ENCODE measurements around the gene PEMT.
A peak's percentile ranks its signal among the peaks of the same experiment; 100 is the strongest.

Gene PEMT

GRCh38 chr17:17514993-17515933 lies 76.2 kb downstream of the PEMT start:
- DNase-seq (ENCODE audit: low spot score), result no peak

- no peak for DNase-seq (ENCODE audit: low spot score)
Measured at GRCh38 chr17:17514361-17514992, 77.0 kb downstream of the PEMT start.

GRCh38 chr17:17513626-17514025 lies 77.9 kb downstream of the PEMT start:
- no peak for DNase-seq (ENCODE audit: low spot score)

GRCh38 chr17:17512866-17513265 lies 78.6 kb downstream of the PEMT start:
- no peak for DNase-seq (ENCODE audit: low spot score)

GRCh38 chr17:17511881-17512858 lies 79.3 kb downstream of the PEMT start:
- peak; percentile 70 for DNase-seq (ENCODE audit: low spot score)

- DNase-seq (ENCODE audit: low spot score), result no peak
Measured at GRCh38 chr17:17511293-17511741, 80.2 kb downstream of the PEMT start.

- DNase-seq (ENCODE audit: low spot score), result no peak
Measured at GRCh38 chr17:17510456-17511292, 80.8 kb downstream of the PEMT start.

- no peak for DNase-seq (ENCODE audit: low spot score)
Measured at GRCh38 chr17:17509601-17510425, 81.7 kb downstream of the PEMT start.

- no peak for DNase-seq (ENCODE audit: low spot score)
Measured at GRCh38 chr17:17508646-17509591, 82.6 kb downstream of the PEMT start.

GRCh38 chr17:17508019-17508535 lies 83.4 kb downstream of the PEMT start:
- DNase-seq (ENCODE audit: low spot score), result no peak

GRCh38 chr17:17507465-17508011 lies 84.0 kb downstream of the PEMT start:
- DNase-seq (ENCODE audit: low spot score), result no peak

GRCh38 chr17:17506893-17507464 lies 84.5 kb downstream of the PEMT start:
- no peak for DNase-seq (ENCODE audit: low spot score)

GRCh38 chr17:17506181-17506741 lies 85.2 kb downstream of the PEMT start:
- DNase-seq (ENCODE audit: low spot score), result no peak

- DNase-seq (ENCODE audit: low spot score), result no peak
Measured at GRCh38 chr17:17505610-17506171, 85.8 kb downstream of the PEMT start.

GRCh38 chr17:17505151-17505550 lies 86.4 kb downstream of the PEMT start:
- DNase-seq (ENCODE audit: low spot score), result no peak

GRCh38 chr17:17504341-17505140 lies 87.0 kb downstream of the PEMT start:
- no peak for DNase-seq (ENCODE audit: low spot score)

All from kidney tubule cell (primary cell).